Panc1 (cell line): ENCODE results near the gene PDZRN4. TPM values are rescaled to one million over a fixed set of nuclear protein-coding genes. Genes with fewer than 3 reads are reported as not detected.
"Not testable (repeated sequence)": the region's sequence is repeated elsewhere in the genome, so short reads cannot be mapped to it uniquely, and the experiment has no call there.

Experiments used
- ATAC-seq: fragments of 200-7000 bp; cut with Tn5 transposase; 2 replicates; pipeline ENCODE4 v1.9.1; 2020; ENCODE audit warnings: mild to moderate bottlenecking, moderate library complexity
- BruUV-seq: library from RNA; stranded (reverse); fragments of 400-500 nt; replicated peaks from 2 replicates; lab custom pipeline; 2021; lab: Mats Ljungman, UMichigan
- CTCF ChIA-PET: fragments of 300-600 bp; sonication (Branson Sonifier 250); formaldehyde crosslinking; loops from one replicate; lab custom pipeline; 2022; ENCODE audit warnings: antibody characterized with exemption; lab: Charles Lee
- POLR2A ChIA-PET: fragments of 300-600 bp; sonication (Branson Sonifier 250); formaldehyde crosslinking; loops from one replicate; lab custom pipeline; 2022; ENCODE audit warnings: antibody characterized with exemption; lab: Charles Lee
- DNase-seq: peaks from one replicate; pipeline ENCODE4 v3.0.0-alpha.2; 2010; ENCODE audit warnings: low read depth, low spot score
- H3K27ac ChIP-seq: 2 replicates; pipeline ENCODE4 v1.5.1; 2011; ENCODE audit warnings: mild to moderate bottlenecking, low read length, inconsistent platforms
- H3K27me3 ChIP-seq: fragments of 200-500 bp; sonication (Bioruptor generic); 2 replicates; pipeline ENCODE4 v1.6.0; 2014; ENCODE audit warnings: low read length, inconsistent platforms; ENCODE audit not compliant: control insufficient read depth, insufficient read depth
- H3K36me3 ChIP-seq: fragments of 200-500 bp; sonication (Bioruptor generic); 2 replicates; pipeline ENCODE4 v1.5.1; 2014; ENCODE audit warnings: inconsistent platforms, mild to moderate bottlenecking, low read length, moderate library complexity; ENCODE audit not compliant: control insufficient read depth, insufficient read depth
- H3K4me1 ChIP-seq: 2 replicates; pipeline ENCODE4 v1.5.1; 2011; ENCODE audit warnings: inconsistent platforms, mild to moderate bottlenecking, low read length, moderate library complexity; ENCODE audit not compliant: control insufficient read depth, insufficient read depth
- H3K4me3 ChIP-seq, 2 experiments: 2 replicates each; pipeline ENCODE4 v1.5.1; 2011 to 2012; ENCODE audit warnings: low read depth in 2 of 2, low read length in 2 of 2, mild to moderate bottlenecking in 2 of 2, inconsistent platforms in 1 of 2, moderate library complexity in 1 of 2
- H3K9me3 ChIP-seq: fragments of 200-500 bp; sonication (Bioruptor generic); 2 replicates; pipeline ENCODE4 v1.5.1; 2014; ENCODE audit warnings: low read depth, mild to moderate bottlenecking, inconsistent platforms, low read length, moderate library complexity; ENCODE audit not compliant: control insufficient read depth, insufficient read depth
- POLR2AphosphoS5 ChIP-seq: IDR thresholded peaks from 2 replicates; pipeline ENCODE4 v1.6.1; 2012; ENCODE audit warnings: mild to moderate bottlenecking, low read depth, low read length, moderate library complexity
- SIN3A ChIP-seq: IDR thresholded peaks from 2 replicates; pipeline ENCODE4 v1.6.1; 2012; ENCODE audit warnings: low read depth, mild to moderate bottlenecking, low read length, moderate library complexity, borderline replicate concordance; ENCODE audit not compliant: insufficient read depth
- TCF7L2 ChIP-seq: IDR thresholded peaks from 2 replicates; pipeline ENCODE4 v1.6.1; 2011; ENCODE audit warnings: mild to moderate bottlenecking, low read depth, low read length, inconsistent platforms
- in situ Hi-C: cut with HindIII; loops from 2 replicates; pipeline ENCODE4 v1.10.0; 2016; ENCODE audit warnings: low sequenced_read_pairs, low pct_unique_long_range_greater_than_20kb
- intact Hi-C: fragments of 100-400 bp; cut with micrococcal nuclease; formaldehyde crosslinking; loops from one replicate; pipeline ENCODE4 v1.10.0; 2022; ENCODE audit not compliant: unreplicated experiment
- total RNA-seq: library from RNA; stranded (reverse); gene quantifications from one replicate; pipeline ENCODE4 v1.2.1, GENCODE V29; 2021; ENCODE audit not compliant: unreplicated experiment
- TF ChIP-seq, protein P1 (sequence below), 2 experiments: IDR thresholded peaks; 2 replicates each; pipeline ENCODE4 v1.6.1; 2011 to 2012; ENCODE audit warnings: low read depth in 2 of 2, control low read depth in 1 of 2, low read length in 1 of 2, mild to moderate bottlenecking in 1 of 2, moderate library complexity in 1 of 2; ENCODE audit not compliant: insufficient read depth in 1 of 2
- TF ChIP-seq, protein P2 (sequence below): fragments of 450-650 bp; IDR thresholded peaks from 2 replicates; pipeline ENCODE4 v1.5.1; 2017; ENCODE audit warnings: mild to moderate bottlenecking

PDZRN4 gene
- total RNA-seq, 1 experiment from 2014 or later = not detected

DNA sequence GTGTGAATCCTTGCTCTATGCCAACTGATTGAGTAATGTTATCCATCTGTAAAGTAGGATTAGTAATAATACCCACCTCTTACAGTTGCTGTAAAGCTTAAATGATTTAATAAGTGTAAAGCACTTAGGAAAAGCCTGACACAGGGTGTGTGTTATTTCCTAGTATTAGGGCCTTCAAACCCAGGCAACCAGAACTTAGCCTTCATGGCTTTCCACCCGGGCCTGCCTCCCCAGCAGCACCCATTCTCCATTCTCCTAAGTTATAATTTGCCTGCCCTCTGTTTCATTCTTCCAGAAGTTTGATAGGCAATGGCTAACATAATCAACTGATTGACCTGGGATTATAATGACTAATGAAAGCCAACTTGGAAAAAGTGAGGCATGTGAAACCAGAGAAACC, 20.4 kb upstream of the PDZRN4 start:
- H3K27me3 ChIP-seq = no peaks in the 10 kb centered on the region
- no peaks in the 10 kb centered on the region for H3K36me3 ChIP-seq
- no peak overlapping the region for H3K27ac ChIP-seq
- no TSS peak for BruUV-seq
- in situ Hi-C loops = no loop called here
- no peak overlapping the region for H3K4me3 ChIP-seq
- intact Hi-C loops = no loop called here
- H3K4me1 ChIP-seq = no peaks in the 10 kb centered on the region
- TF ChIP-seq POLR2AphosphoS5 (no peak), SIN3A (no peak), TCF7L2 (no peak)
- TF ChIP-seq, protein P1, sequence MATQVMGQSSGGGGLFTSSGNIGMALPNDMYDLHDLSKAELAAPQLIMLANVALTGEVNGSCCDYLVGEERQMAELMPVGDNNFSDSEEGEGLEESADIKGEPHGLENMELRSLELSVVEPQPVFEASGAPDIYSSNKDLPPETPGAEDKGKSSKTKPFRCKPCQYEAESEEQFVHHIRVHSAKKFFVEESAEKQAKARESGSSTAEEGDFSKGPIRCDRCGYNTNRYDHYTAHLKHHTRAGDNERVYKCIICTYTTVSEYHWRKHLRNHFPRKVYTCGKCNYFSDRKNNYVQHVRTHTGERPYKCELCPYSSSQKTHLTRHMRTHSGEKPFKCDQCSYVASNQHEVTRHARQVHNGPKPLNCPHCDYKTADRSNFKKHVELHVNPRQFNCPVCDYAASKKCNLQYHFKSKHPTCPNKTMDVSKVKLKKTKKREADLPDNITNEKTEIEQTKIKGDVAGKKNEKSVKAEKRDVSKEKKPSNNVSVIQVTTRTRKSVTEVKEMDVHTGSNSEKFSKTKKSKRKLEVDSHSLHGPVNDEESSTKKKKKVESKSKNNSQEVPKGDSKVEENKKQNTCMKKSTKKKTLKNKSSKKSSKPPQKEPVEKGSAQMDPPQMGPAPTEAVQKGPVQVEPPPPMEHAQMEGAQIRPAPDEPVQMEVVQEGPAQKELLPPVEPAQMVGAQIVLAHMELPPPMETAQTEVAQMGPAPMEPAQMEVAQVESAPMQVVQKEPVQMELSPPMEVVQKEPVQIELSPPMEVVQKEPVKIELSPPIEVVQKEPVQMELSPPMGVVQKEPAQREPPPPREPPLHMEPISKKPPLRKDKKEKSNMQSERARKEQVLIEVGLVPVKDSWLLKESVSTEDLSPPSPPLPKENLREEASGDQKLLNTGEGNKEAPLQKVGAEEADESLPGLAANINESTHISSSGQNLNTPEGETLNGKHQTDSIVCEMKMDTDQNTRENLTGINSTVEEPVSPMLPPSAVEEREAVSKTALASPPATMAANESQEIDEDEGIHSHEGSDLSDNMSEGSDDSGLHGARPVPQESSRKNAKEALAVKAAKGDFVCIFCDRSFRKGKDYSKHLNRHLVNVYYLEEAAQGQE (IDR thresholded peaks at IDR 0.05; ENCODE audit: insufficient read depth in 1 of 2, low read depth in 2 of 2, low read length in 1 of 2) = no peak
- TF ChIP-seq, protein P2, sequence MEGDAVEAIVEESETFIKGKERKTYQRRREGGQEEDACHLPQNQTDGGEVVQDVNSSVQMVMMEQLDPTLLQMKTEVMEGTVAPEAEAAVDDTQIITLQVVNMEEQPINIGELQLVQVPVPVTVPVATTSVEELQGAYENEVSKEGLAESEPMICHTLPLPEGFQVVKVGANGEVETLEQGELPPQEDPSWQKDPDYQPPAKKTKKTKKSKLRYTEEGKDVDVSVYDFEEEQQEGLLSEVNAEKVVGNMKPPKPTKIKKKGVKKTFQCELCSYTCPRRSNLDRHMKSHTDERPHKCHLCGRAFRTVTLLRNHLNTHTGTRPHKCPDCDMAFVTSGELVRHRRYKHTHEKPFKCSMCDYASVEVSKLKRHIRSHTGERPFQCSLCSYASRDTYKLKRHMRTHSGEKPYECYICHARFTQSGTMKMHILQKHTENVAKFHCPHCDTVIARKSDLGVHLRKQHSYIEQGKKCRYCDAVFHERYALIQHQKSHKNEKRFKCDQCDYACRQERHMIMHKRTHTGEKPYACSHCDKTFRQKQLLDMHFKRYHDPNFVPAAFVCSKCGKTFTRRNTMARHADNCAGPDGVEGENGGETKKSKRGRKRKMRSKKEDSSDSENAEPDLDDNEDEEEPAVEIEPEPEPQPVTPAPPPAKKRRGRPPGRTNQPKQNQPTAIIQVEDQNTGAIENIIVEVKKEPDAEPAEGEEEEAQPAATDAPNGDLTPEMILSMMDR = no peak
- ChIA-PET CTCF (no interaction called here), POLR2A (no interaction called here)
- DNase-seq = no peak
- no peaks in the 10 kb centered on the region for H3K9me3 ChIP-seq
- ATAC-seq = no peak

DNA sequence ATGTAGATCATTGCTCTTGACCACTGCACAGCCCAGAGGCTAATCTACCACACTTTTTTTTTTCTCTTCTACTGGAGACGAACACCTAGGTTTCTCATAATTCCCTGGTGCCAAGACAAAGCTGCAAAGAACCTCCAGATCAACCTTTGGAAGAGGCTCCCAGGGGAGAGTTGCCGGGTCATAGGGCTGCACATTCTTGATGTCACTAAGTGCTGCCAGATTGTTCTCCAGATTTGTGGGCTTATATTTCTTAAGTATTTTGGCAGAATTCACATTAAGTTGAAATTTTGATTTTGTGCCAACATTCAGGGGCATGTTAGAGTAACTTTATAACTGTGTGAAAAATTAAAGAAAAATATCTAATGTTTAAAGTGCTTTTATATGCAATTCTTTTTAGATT, 13.5 kb upstream of the PDZRN4 start:
- BruUV-seq = no TSS peak
- in situ Hi-C loops = no loop called here

DNA sequence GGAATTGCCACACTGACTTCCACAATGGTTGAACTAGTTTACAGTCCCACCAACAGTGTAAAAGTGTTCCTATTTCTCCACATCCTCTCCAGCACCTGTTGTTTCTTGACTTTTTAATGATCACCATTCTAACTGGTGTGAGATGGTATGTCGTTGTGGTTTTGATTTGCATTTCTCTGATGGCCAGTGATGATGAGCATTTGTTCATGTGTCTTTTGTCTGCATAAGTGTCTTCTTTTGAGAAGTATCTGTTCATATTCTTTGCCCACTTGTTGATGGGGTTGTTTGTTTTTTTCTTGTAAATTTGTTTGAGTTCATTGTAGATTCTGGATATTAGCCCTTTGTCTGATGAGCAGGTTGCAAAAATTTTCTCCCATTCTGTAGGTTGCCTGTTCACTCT, 8.6 kb upstream of the PDZRN4 start:
- in situ Hi-C loops = not testable (repeated sequence)

More for the DNA sequence above, 13.5 kb upstream of the PDZRN4 start:
- no peak overlapping the region for H3K4me3 ChIP-seq
- H3K4me1 ChIP-seq = no peaks in the 10 kb centered on the region
- no peaks in the 10 kb centered on the region for H3K9me3 ChIP-seq
- ChIA-PET CTCF (no interaction called here), POLR2A (no interaction called here)
- TF ChIP-seq, protein P1 (IDR thresholded peaks at IDR 0.05; ENCODE audit: insufficient read depth in 1 of 2, low read depth in 2 of 2, low read length in 1 of 2) = no peak
- TF ChIP-seq SIN3A (no peak), TCF7L2 (no peak), POLR2AphosphoS5 (no peak)
- TF ChIP-seq, protein P2 = no peak
- ATAC-seq = no peak
- H3K27me3 ChIP-seq = no peaks in the 10 kb centered on the region
- intact Hi-C loops = no loop called here
- DNase-seq = no peak
- no peak overlapping the region for H3K27ac ChIP-seq
- H3K36me3 ChIP-seq = no peaks in the 10 kb centered on the region

More for the DNA sequence above, 8.6 kb upstream of the PDZRN4 start:
- H3K9me3 ChIP-seq, H3K4me3 ChIP-seq, H3K27me3 ChIP-seq, ATAC-seq, BruUV-seq, CTCF ChIA-PET, H3K36me3 ChIP-seq, POLR2A ChIA-PET, DNase-seq, H3K27ac ChIP-seq, H3K4me1 ChIP-seq, intact Hi-C loops: not testable (repeated sequence)
